Uterus (tissue), 2 donors: Measurements from ENCODE around the gene SHOX.

Experiments
- POLR2A ChIP-seq, 2 donors: fragments of 450-650 bp; IDR thresholded peaks; one replicate each; pipeline ENCODE4 v1.6.1; 2016; ENCODE audit warnings: antibody characterized with exemption in 2 of 2, mild to moderate bottlenecking in 1 of 2, moderate library complexity in 1 of 2
- TF ChIP-seq, protein P1 (sequence below), 4 experiments: fragments of 200-600 bp in 2 of 4; fragments of 450-650 bp in 2 of 4; sonication (generic) in 2 of 4; IDR thresholded peaks; one replicate each; pipeline ENCODE4 v1.5.1; 2016 to 2019; ENCODE audit warnings: antibody characterized with exemption in 4 of 4, mild to moderate bottlenecking in 2 of 4, moderate library complexity in 1 of 4

DNA sequence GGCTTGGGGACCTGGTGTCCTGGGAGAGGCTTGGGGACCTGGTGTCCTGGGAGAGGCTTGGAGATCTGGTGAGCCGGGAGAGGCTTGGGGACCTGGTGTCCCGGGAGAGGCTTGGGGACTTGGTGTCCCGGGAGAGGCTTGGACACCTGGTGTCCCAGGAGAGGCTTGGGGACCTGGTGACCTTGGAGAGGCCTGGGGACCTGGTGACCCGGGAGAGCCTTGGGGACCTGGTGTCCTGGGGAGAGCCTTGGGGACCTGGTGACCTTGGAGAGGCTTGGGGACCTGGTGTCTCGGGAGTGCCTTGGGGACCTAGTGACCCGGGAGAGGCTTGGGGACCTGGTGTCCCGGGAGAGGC is 12.6 kb downstream of the SHOX start:
- TF ChIP-seq, protein P1, sequence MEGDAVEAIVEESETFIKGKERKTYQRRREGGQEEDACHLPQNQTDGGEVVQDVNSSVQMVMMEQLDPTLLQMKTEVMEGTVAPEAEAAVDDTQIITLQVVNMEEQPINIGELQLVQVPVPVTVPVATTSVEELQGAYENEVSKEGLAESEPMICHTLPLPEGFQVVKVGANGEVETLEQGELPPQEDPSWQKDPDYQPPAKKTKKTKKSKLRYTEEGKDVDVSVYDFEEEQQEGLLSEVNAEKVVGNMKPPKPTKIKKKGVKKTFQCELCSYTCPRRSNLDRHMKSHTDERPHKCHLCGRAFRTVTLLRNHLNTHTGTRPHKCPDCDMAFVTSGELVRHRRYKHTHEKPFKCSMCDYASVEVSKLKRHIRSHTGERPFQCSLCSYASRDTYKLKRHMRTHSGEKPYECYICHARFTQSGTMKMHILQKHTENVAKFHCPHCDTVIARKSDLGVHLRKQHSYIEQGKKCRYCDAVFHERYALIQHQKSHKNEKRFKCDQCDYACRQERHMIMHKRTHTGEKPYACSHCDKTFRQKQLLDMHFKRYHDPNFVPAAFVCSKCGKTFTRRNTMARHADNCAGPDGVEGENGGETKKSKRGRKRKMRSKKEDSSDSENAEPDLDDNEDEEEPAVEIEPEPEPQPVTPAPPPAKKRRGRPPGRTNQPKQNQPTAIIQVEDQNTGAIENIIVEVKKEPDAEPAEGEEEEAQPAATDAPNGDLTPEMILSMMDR (IDR thresholded peaks at IDR 0.05), result no peak
- no peak for TF ChIP-seq POLR2A (IDR thresholded peaks at IDR 0.05)
